Smooth muscle cell (in vitro differentiated cells): ENCODE measurements around the gene EDEM1. TPM values are rescaled to one million over a fixed set of nuclear protein-coding genes. Genes with fewer than 3 reads are reported as not detected.

Experiments
- DNase-seq: peaks from one replicate; lab custom pipeline; 2025; ENCODE audit not compliant: unreplicated experiment; lab: John Stamatoyannopoulos, UW
- H2AFZ ChIP-seq: fragments of 200-600 bp; sonication (generic); 2 replicates; pipeline ENCODE4 v1.6.0; 2016; ENCODE audit warnings: antibody characterized with exemption, low read depth, mild to moderate bottlenecking
- H3F3A ChIP-seq: fragments of 200-600 bp; sonication (generic); 2 replicates; pipeline ENCODE4 v1.6.0; 2017; ENCODE audit warnings: antibody characterized with exemption, low read depth
- H3K27ac ChIP-seq: fragments of 200-600 bp; sonication (generic); 2 replicates; pipeline ENCODE4 v1.5.1; 2016; ENCODE audit warnings: low read depth, mild to moderate bottlenecking
- H3K27me3 ChIP-seq: fragments of 200-600 bp; sonication (generic); 2 replicates; pipeline ENCODE4 v1.6.1; 2016; ENCODE audit warnings: low read depth, mild to moderate bottlenecking
- H3K36me3 ChIP-seq: fragments of 200-600 bp; sonication (generic); 2 replicates; pipeline ENCODE4 v1.5.1; 2016; ENCODE audit warnings: low read depth
- H3K4me1 ChIP-seq: fragments of 200-600 bp; sonication (generic); 2 replicates; pipeline ENCODE4 v1.5.1; 2016; ENCODE audit warnings: low read depth
- H3K4me2 ChIP-seq: fragments of 200-600 bp; sonication (generic); 2 replicates; pipeline ENCODE4 v1.6.0; 2016; ENCODE audit warnings: mild to moderate bottlenecking
- H3K4me3 ChIP-seq: fragments of 200-600 bp; sonication (generic); 2 replicates; pipeline ENCODE4 v1.5.1; 2016; ENCODE audit warnings: mild to moderate bottlenecking
- H3K79me2 ChIP-seq: fragments of 200-600 bp; sonication (generic); 2 replicates; pipeline ENCODE4 v1.6.0; 2016; ENCODE audit warnings: low read depth, mild to moderate bottlenecking
- H3K9ac ChIP-seq: fragments of 200-600 bp; sonication (generic); 2 replicates; pipeline ENCODE4 v1.6.0; 2016; ENCODE audit warnings: low read depth
- H3K9me3 ChIP-seq: fragments of 200-600 bp; sonication (generic); replicated peaks from 2 replicates; pipeline ENCODE4 v1.5.1; 2016; ENCODE audit warnings: low read depth
- H4K20me1 ChIP-seq: fragments of 200-600 bp; sonication (generic); 2 replicates; pipeline ENCODE4 v1.6.0; 2016; ENCODE audit warnings: low read depth
- WGBS: methylation state at CpG from one replicate; pipeline ENCODE4 v1.1.7; 2016; ENCODE audit warnings: low lambda C conversion rate; 5-methylcytosine and 5-hydroxymethylcytosine counted together
- polyA plus RNA-seq: library from polyadenylated mRNA; unstranded; fragments of >200 nt; fragmentation: Nextera tagmentation; extraction: Ambion mirVana; gene quantifications from 2 replicates; pipeline ENCODE4 v1.2.1, GENCODE V29; 2016
- total RNA-seq: library from RNA; depleted of rRNA; stranded (reverse); fragments of >200 nt; gene quantifications from 2 replicates; pipeline ENCODE4 v1.2.3, GENCODE V29; 2014
- TF ChIP-seq, protein P1 (sequence below): fragments of 200-600 bp; sonication (generic); IDR thresholded peaks from 2 replicates; pipeline ENCODE4 v1.5.1; 2017; ENCODE audit warnings: borderline replicate concordance, mild to moderate bottlenecking, antibody characterized with exemption; ENCODE audit not compliant: insufficient read depth, poor library complexity, severe bottlenecking

The EDEM1 gene
- total and polyA plus RNA-seq, 2 experiments from 2014 or later, result 29.0 to 43.6 TPM

DNA sequence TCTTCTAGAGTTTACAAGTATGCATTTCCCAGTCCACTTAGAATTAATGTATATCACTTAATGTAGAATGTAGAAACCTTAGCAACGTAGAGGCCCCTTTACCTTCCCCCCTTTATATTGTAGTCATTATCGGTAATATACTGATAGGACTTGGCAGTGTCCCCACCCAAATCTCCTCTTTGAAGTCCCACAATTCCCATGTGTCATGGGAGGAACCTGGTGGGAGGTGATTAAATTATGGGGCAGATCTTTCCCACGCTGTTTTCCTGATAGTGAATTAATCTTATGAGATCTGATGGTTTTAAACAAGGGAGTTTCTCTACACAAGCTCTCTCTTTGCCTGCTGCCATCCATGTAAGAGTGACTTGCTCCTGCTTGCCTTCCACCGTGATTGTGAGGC is 34.4 kb upstream of the EDEM1 start:
- H3K79me2 ChIP-seq, result peaks cover 100% of the 10 kb centered on the region
- H2AFZ ChIP-seq, result no peak overlapping the region
- no peak overlapping the region for H3K4me2 ChIP-seq
- H3K27ac ChIP-seq, result no peak overlapping the region
- H3K9me3 ChIP-seq, result no peaks in the 10 kb centered on the region
- no peaks in the 10 kb centered on the region for H3F3A ChIP-seq
- 85% methylated on average over 4 of the region's 4 CpGs for whole genome bisulfite sequencing
- TF ChIP-seq, protein P1, sequence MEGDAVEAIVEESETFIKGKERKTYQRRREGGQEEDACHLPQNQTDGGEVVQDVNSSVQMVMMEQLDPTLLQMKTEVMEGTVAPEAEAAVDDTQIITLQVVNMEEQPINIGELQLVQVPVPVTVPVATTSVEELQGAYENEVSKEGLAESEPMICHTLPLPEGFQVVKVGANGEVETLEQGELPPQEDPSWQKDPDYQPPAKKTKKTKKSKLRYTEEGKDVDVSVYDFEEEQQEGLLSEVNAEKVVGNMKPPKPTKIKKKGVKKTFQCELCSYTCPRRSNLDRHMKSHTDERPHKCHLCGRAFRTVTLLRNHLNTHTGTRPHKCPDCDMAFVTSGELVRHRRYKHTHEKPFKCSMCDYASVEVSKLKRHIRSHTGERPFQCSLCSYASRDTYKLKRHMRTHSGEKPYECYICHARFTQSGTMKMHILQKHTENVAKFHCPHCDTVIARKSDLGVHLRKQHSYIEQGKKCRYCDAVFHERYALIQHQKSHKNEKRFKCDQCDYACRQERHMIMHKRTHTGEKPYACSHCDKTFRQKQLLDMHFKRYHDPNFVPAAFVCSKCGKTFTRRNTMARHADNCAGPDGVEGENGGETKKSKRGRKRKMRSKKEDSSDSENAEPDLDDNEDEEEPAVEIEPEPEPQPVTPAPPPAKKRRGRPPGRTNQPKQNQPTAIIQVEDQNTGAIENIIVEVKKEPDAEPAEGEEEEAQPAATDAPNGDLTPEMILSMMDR, result no peak
- H3K27me3 ChIP-seq, result no peaks in the 10 kb centered on the region
- no peak for DNase-seq
- H3K9ac ChIP-seq, result no peak overlapping the region
- peaks cover 100% of the 10 kb centered on the region for H4K20me1 ChIP-seq
- H3K36me3 ChIP-seq, result no peaks in the 10 kb centered on the region
- no peak overlapping the region for H3K4me3 ChIP-seq
- H3K4me1 ChIP-seq, result no peaks in the 10 kb centered on the region

DNA sequence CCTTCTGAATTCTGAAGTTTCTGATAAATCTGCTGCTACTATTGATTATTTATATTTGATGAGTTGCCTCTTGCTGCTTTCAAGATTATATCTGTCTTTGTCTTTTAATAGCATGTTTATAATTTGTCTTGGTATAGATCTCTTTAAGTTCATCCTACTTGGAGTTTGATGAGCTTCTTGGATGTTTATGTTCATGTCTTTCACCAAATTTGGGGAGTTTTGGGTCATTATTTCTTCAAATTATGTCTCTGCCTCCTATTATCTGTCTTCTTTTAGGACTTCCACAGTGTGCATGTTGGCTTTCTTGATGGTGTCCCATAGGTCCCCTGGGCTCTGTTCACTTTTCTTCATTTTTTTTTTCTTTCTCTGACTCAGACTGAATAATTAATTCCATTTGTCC is 32.3 kb upstream of the EDEM1 start:
- Histone ChIP-seq H3K79me2 (peaks cover 100% of the 10 kb centered on the region), H3K4me2 (no peak overlapping the region), H3K27ac (no peak overlapping the region), H3K36me3 (no peaks in the 10 kb centered on the region), H2AFZ (no peak overlapping the region), H3K27me3 (no peaks in the 10 kb centered on the region), H3K4me1 (peaks cover 2% of the 10 kb centered on the region), H3K9ac (no peak overlapping the region), H3F3A (no peaks in the 10 kb centered on the region), H4K20me1 (peaks cover 100% of the 10 kb centered on the region), H3K9me3 (no peaks in the 10 kb centered on the region), H3K4me3 (no peak overlapping the region)
- TF ChIP-seq, protein P1, result no peak
- DNase-seq, result no peak

DNA sequence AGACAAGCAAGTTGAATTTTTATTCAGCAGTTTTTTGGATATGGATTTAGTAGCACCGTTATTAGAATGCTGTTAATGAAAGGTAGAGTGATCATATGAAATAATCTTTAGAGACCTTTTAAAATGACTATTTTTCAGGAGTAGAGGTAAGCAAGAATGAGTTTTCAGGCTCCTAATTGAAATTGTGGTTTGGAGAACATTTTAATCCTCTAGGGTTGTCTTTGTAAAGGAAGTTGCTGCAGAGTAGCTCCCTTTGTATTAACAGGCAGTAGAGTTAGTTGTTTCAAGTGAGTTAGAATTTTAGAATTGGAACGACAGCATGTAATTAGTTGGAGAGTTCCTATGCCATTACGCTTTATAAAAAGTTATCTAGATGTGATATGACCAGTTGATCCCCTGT is 27.2 kb upstream of the EDEM1 start:
- Histone ChIP-seq H2AFZ (no peak overlapping the region), H3K27me3 (no peaks in the 10 kb centered on the region), H4K20me1 (peaks cover 100% of the 10 kb centered on the region), H3K79me2 (peaks cover 99% of the 10 kb centered on the region), H3K9ac (no peak overlapping the region), H3F3A (no peaks in the 10 kb centered on the region), H3K4me1 (peaks cover 26% of the 10 kb centered on the region), H3K4me3 (no peak overlapping the region), H3K9me3 (no peaks in the 10 kb centered on the region), H3K4me2 (peak overlapping the region; percentile 71), H3K36me3 (no peaks in the 10 kb centered on the region), H3K27ac (peak overlapping the region; percentile 66)
- TF ChIP-seq, protein P1, result no peak
- no peak for DNase-seq
- 83% methylated on average over 3 of the region's 3 CpGs for WGBS
